Ascending aorta (tissue), 2 donors: ENCODE results near the gene HTRA2. TPM values are rescaled to one million over a fixed set of nuclear protein-coding genes. Genes with fewer than 3 reads are reported as not detected.
"Not testable (repeated sequence)": the region's sequence is repeated elsewhere in the genome, so short reads cannot be mapped to it uniquely, and the experiment has no call there.

ENCODE experiments used
- DNase-seq, 2 donors: peaks; one replicate each; pipeline ENCODE4 v3.0.0-alpha.2; 2019; ENCODE audit warnings: low spot score in 2 of 2
- H3K27ac ChIP-seq, 2 donors: fragments of 200-600 bp; sonication (generic); one replicate each; pipeline ENCODE4 v1.5.1; 2016 to 2017; ENCODE audit warnings: mild to moderate bottlenecking in 1 of 2
- H3K27me3 ChIP-seq: fragments of 200-600 bp; sonication (generic); one replicate; pipeline ENCODE4 v1.5.1; 2017
- H3K36me3 ChIP-seq, 2 donors: fragments of 200-600 bp; sonication (generic); one replicate each; pipeline ENCODE4 v1.5.1; 2016
- H3K4me1 ChIP-seq, 2 donors: fragments of 200-600 bp; sonication (generic); one replicate each; pipeline ENCODE4 v1.5.1; 2016 to 2017; ENCODE audit warnings: mild to moderate bottlenecking in 1 of 2
- H3K4me3 ChIP-seq, 2 donors: fragments of 200-600 bp; sonication (generic); one replicate each; pipeline ENCODE4 v1.5.1; 2016 to 2017; ENCODE audit warnings: mild to moderate bottlenecking in 1 of 2
- H3K9me3 ChIP-seq, 2 donors: fragments of 200-600 bp; sonication (generic); one replicate each; pipeline ENCODE4 v1.5.1; 2016
- CTCF ChIP-seq, 3 experiments: fragments of 200-600 bp in 2 of 3; fragments of 450-650 bp in 1 of 3; sonication (generic) in 2 of 3; IDR thresholded peaks; one replicate each; pipeline ENCODE4 v1.5.1; 2016 to 2019; ENCODE audit warnings: antibody characterized with exemption in 3 of 3, mild to moderate bottlenecking in 1 of 3, moderate library complexity in 1 of 3
- intact Hi-C: fragments of 100-400 bp; cut with DNase I; formaldehyde crosslinking; loops from one replicate; pipeline ENCODE4 v1.15.1; 2023
- total RNA-seq: library from RNA; depleted of rRNA; stranded (reverse); fragments of >200 nt; gene quantifications from one replicate; pipeline ENCODE4 v1.1.0, GENCODE V29; 2016

Gene HTRA2
- total RNA-seq, 1 donor from 2014 or later: 80.1 TPM

GRCh38 chr2:74556159-74556558, 26.4 kb downstream of the HTRA2 start:
- intact Hi-C loops: no loop called here
- Histone ChIP-seq H3K27me3 (no peaks in the 10 kb centered on the region), H3K9me3 (no peaks in the 10 kb centered on the region), H3K4me3 (no peak overlapping the region), H3K36me3 (no peaks in the 10 kb centered on the region), H3K27ac (peak overlapping the region in 1 of 2 donors; percentile 90), H3K4me1 (peaks cover 0 to 15% of the 10 kb centered on the region in 2 donors)
- no peak for TF ChIP-seq CTCF (IDR thresholded peaks at IDR 0.05)
- no peak for DNase-seq

- no peaks in the 10 kb centered on the region for H3K9me3 ChIP-seq
- DNase-seq: no peak
- no peaks in the 10 kb centered on the region for H3K27me3 ChIP-seq
- H3K36me3 ChIP-seq: no peaks in the 10 kb centered on the region
- intact Hi-C loops: no loop called here
- no peak overlapping the region for H3K27ac ChIP-seq
- peaks cover 0 to 15% of the 10 kb centered on the region in 2 donors for H3K4me1 ChIP-seq
- no peak for TF ChIP-seq CTCF (IDR thresholded peaks at IDR 0.05)
- no peak overlapping the region for H3K4me3 ChIP-seq
Observed at GRCh38 chr2:74556831-74557370, 27.2 kb downstream of the HTRA2 start.

GRCh38 chr2:74558284-74559230, 28.8 kb downstream of the HTRA2 start:
- Histone ChIP-seq H3K9me3 (no peaks in the 10 kb centered on the region), H3K27ac (no peak overlapping the region), H3K4me1 (peaks cover 0 to 4% of the 10 kb centered on the region in 2 donors), H3K4me3 (no peak overlapping the region), H3K36me3 (no peaks in the 10 kb centered on the region), H3K27me3 (no peaks in the 10 kb centered on the region)
- TF ChIP-seq CTCF (IDR thresholded peaks at IDR 0.05): no peak
- intact Hi-C loops: no loop called here
- DNase-seq: no peak

- TF ChIP-seq CTCF (IDR thresholded peaks at IDR 0.05): no peak
- no peak overlapping the region for H3K27ac ChIP-seq
Observed at GRCh38 chr2:74559912-74560311, 30.2 kb downstream of the HTRA2 start.

GRCh38 chr2:74560591-74560990, 30.9 kb downstream of the HTRA2 start:
- no peak for DNase-seq
- no peak for TF ChIP-seq CTCF (IDR thresholded peaks at IDR 0.05)
- Histone ChIP-seq H3K4me3 (no peak overlapping the region), H3K27me3 (no peaks in the 10 kb centered on the region), H3K27ac (no peak overlapping the region), H3K9me3 (no peaks in the 10 kb centered on the region), H3K36me3 (no peaks in the 10 kb centered on the region), H3K4me1 (no peaks in the 10 kb centered on the region)
- intact Hi-C loops: no loop called here

More at GRCh38 chr2:74559912-74560311, 30.2 kb downstream of the HTRA2 start:
- Histone ChIP-seq H3K27me3 (no peaks in the 10 kb centered on the region), H3K4me3 (no peak overlapping the region), H3K9me3 (no peaks in the 10 kb centered on the region), H3K4me1 (peaks cover 0 to 4% of the 10 kb centered on the region in 2 donors), H3K36me3 (no peaks in the 10 kb centered on the region)
- intact Hi-C loops: no loop called here
- no peak for DNase-seq

GRCh38 chr2:74561022-74561421, 31.3 kb downstream of the HTRA2 start:
- H3K9me3 ChIP-seq, H3K36me3 ChIP-seq, DNase-seq, H3K4me1 ChIP-seq, H3K4me3 ChIP-seq, H3K27ac ChIP-seq, H3K27me3 ChIP-seq, intact Hi-C loops: not testable (repeated sequence)
